T-helper 1 cell (primary cell): ENCODE measurements around the gene PCSK5.
A peak's percentile ranks its signal among the peaks of the same experiment; 100 is the strongest.
"Not testable (repeated sequence)": the region's sequence is repeated elsewhere in the genome, so short reads cannot be mapped to it uniquely, and the experiment has no call there.

Experiments used
- DNase-seq, 5 donors: peaks; one replicate each; pipeline ENCODE4 v3.0.0-alpha.2; 2012 to 2020

Gene PCSK5

DNA sequence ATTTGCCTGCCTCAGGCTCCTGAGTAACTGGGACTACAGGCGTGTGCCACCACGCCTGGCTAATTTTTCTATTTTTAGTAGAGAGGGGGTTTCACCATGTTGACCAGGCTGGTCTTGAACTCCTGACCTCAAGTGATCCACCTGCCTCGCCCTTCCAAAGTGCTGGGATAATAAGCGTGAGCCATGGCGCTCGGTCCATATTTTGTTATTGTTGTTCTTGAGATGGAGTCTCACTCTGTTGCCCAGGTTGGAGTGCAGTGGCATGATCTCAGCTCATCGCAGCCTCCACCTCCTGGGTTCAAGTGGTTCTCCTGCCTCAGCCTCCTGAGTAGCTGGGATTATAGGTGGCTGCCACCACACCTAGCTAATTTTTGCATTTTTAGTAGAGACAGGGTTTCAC lies 433.6 kb downstream of the PCSK5 start:
- not testable (repeated sequence) for DNase-seq

DNA sequence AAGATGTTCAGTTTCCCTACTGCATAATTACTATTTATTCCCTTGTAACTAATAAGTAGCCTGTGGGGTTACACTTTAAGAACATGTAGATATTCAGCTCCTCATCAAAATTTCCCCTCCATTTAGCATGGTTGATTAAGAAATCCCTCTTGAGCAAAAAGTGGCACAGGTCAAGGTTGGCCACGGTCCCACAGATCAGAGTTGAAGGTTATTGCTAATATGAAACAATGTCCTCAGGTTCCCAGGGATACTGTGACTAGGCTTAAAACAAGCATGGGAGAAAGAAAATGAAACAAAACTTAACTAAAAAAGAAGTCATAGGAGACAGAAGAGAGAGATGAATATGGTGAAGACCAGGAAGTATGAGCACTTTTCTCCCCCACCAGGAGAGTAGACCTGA lies 439.6 kb downstream of the PCSK5 start:
- DNase-seq, result no peak

DNA sequence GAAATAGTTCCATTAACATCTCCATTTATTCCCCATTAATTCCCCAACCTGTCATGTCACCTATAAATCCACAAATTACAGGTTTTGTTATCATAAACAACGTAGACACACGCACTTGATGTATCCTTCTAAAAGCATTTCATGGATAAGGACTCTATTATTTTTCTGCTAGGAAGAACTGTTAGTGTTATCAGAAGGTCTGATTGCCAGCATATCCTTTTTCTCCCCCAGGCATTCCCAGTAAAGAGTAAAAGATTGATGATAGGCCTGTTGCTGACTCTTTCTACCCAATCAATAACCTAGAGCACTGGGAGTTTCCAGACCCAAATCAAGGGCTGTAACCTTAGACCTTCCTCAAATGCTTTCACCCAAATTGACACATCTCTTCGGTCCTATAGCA lies 442.9 kb downstream of the PCSK5 start:
- no peak for DNase-seq

DNA sequence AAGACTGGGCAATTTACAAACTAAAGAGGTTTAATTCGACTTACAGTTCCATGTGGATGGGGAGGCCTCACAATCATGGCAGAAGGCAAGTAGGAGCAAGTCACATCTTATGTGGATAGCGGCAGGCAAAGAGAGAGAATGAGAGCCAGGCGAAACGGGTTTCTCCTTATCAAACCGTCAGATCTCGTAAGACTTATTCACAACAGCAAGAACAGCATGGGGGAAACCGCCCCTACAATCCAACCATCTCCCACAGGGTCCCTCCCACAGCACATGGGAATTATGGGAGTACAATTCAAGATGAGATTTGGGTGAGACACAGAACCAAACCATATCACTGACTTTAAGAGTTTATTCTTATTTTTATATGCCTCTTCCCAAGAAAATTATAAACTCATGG lies 443.5 kb downstream of the PCSK5 start:
- DNase-seq, result no peak

DNA sequence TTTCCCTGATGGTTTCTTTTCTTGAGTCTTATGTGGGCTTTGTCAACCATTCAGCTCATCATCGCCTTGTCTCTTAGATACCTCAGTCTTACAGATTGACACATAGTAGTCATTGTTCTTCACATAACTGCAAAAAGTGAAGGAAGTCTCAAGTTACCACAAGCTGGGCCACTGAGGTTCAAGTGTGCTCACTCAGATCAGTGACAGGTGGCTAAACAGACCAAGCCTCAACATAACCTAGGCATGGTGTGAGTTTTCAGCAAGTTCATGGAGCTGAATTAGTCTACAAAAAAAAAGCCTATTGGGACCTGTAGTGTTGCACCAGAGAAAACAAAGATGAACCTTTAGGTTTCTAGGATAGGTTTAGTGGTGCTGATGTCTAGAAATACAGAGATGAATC lies 445.6 kb downstream of the PCSK5 start:
- DNase-seq, result no peak

DNA sequence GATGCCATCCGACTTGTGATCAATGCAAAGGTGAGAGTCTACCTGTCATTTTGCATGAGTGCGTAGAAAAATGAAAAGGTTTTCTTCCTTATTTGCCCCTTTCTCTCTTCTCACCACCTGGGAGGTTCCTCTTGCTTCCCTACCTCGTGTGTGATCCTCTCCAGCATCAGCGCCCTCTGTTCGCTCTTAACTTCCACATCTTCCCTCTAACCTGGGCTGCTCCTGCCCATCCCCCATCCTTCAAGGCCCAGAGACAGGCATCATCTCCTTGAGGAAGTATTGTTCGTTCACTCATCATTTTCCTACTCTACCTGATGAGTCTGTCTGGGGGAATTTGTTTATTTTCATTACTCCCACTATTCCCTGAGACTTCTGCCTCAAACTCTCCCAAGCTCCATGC lies 447.9 kb downstream of the PCSK5 start:
- DNase-seq, result no peak

DNA sequence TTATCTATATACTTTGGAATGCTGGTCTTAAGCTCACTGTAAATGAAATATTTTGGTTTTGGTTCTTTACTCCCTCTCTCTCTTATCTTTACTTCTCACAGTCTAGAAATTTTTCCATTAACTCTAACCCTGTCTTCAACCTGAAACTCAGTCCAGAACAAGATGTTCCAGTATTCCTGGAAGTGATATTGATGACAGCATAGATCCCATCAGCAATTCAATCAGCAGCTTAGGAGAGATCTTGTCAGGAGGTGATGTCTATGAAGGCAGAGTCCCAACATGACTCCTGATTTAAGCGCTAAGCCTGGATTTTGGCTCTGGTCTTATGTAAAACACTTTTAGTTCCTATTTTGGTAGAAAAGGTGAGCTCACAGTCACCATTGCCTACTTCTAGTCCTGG lies 451.1 kb downstream of the PCSK5 start:
- DNase-seq, result no peak

DNA sequence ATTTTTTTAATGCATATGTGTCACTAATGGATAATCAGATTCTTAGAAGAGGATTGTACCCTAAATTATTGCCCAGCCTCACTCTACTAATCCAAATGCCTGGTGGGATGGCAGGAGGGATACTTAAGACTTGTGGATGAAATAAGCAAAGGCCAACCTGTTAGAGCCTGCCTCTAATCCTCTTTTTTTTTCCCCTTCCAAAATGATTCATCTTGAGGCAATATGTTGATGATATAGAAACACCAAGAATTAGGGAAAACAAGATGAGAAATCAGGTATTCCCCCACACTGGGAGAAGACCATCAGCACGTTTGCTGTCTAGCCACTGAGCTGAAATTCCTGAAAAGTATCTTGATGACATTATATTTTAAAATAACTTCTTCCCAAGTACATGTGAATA lies 451.7 kb downstream of the PCSK5 start:
- no peak for DNase-seq

DNA sequence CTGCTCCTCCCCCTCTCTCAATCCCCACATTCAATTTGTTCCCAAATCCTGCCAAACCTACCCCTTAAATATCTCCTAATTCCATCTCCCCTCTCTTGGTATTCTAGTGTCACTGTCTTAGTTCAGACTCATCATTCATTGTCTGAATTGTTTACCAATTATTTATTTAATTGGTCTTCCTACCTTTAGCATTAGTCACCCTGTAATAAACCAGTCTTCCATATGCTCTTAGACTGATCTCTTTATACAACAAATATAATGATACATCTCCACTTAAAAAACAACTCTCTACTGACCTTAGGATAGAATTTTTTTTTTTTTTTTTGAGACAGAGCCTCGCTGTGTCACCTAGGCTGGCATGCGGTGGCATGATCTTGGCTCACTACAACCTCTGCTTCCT lies 452.4 kb downstream of the PCSK5 start:
- no peak for DNase-seq

DNA sequence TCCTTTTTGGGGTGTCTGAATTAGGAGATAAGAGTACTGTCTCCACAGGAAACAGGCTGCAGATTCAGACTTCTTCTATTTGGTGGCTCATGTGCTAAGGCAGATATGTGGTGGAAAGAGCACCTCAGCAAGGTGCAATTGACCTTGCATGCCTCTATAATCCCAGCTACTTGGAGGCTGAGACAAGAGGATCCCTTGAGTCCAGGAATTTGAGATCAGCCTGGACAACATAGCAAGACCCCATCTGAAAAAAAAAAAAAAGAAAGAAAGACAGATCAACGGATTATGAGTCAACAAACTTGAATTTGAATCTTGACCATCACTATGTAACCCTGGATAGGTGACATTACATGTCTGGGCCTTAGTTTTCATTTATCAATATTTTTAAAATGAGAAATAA lies 459.4 kb downstream of the PCSK5 start:
- DNase-seq, result no peak

DNA sequence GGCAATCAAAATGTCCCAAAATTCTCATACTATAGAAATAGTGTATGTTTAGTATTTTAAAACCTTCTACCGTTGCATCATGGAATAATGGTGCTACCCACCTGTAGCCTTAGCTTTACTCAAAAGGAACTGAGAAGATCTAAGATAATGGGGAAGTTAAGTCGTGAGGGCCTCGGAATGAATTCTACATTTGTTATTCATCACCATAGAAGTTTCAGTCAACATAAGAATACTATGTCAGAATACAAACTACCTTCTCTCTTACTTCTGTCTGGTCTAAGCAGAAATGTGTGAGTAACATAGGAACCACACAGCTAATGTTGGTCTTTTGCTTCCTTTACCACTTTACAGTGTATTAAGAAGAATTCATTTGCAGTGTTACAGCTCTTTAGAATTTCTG lies 460.5 kb downstream of the PCSK5 start:
- DNase-seq, result no peak

DNA sequence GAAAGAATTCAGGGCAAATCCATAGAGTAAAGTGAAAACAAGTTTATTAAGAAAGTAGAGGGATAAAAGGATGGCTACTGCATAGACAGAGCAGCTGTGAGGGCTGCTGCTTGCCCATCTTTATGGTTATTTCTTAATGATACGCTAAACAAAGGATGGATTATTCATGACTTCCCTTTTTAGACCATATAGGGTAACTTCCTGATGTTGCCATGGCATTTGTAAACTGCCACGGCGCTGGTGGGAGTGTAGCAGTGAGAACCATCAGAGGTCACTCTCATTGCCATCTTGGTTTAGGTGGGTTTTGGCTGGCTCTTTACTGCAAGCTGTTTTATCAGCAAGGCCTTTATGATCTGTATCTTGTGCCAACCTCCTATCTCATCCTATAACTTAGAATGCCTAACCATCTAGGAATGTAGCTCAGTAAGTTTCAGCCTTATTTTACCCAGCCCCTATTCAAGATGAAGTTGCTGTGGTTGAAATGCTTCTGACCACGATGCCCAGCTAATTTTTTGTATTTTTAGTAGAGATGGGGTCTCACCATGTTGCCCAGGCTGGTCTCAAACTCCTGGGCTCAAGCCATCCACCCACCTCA lies 461.6 kb downstream of the PCSK5 start:
- DNase-seq, result no peak

DNA sequence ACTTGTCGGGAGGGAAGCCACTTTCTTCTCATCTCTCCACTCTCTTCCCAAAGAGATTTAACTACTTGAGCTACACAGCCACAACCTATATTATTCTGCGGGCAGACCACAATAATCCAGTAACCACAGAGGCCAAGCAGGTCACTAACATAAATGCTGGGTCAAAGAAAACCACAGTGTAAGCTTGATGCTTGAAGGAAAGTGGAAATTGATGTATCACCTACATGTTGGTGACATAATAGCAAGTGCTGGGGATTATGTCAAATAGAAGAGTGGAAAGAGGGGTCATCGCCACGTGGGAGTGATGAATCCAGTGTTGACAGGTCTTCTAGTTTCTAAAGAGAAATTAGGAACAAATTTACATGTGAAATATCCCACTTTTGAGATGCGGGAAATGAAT lies 462.8 kb downstream of the PCSK5 start:
- no peak for DNase-seq

DNA sequence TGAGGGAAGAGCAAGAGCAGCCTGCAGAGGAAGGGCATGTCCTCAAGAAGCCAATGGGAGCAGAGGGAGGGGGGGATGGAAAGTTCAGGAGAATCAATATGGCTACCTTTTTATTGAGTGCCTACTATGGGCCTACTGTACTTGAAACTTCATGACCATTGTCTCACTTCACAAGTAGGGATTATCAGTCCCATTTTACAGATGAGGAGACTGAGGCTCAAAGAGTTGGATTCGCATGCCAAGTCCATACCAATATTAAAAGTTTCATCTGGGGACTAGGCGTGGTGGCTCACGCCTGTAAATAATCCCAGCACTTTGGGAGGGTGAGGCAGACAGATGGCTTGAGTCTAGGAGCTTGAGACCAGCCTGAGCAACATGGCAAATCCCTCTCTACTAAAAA lies 463.7 kb downstream of the PCSK5 start:
- no peak for DNase-seq

DNA sequence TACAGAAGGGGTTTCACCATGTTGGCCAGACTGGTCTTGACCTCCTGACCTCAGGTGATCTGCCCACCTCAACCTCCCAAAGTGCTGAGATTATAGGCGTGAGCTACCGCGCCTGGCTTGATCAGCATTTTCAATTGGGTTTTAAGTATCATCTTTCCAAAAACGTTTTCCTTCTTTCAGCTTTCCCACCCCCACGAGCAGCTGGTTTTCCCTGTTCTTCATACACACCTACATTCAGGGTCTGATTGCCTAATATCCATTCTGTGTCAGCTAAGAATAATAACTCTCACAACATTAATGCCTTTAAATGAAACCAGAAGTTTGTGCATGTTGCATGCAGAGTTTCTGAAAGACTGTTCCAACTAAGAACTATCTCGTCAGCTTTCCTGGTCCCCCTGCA lies 465.4 kb downstream of the PCSK5 start:
- no peak for DNase-seq

DNA sequence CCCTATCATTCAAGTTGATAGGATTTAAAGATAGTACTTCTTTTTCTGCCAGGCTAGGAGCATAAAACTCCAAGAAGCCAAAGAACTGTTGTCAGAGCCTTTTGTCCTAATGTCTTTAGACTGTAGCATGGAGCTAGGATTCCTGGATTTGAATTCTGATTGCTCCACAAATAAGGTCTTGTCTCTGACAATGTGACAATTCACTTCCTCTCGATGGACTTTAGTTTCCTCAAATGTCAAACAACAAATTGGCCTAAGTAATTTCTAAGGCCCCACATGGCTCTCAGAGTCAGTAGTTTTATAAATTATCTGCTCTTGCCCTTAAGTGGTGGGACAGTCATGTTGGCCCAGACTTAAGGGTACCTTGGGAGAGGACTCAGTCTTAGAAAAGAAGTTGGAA lies 467.1 kb downstream of the PCSK5 start:
- no peak for DNase-seq

DNA sequence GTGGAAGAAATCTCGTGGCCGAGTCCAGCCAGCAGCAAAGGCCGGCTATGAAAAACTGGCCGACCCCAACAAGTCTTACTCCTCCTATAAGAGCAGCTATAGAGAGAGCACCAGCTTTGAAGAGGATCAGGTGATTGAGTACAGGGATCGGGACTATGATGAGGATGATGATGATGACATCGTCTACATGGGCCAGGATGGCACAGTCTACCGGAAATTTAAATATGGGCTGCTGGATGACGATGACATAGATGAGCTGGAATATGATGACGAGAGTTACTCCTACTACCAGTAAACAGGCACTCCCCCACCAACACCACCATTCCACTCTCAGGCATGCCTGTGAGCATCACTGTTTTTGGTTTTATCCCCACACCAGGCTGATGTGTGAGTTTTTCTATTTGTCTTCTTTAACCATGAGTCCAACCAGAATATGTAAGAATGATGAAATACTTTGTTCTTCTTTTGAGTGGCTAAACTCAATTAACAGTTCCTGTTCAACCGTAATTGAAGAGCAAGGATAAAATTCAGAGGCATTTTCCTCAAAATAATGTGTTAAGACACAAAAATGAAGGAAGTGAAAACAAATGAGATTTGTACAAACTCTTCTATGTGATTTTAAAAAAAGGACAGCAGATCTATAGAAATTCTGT lies 468.3 kb downstream of the PCSK5 start:
- DNase-seq, result no peak

DNA sequence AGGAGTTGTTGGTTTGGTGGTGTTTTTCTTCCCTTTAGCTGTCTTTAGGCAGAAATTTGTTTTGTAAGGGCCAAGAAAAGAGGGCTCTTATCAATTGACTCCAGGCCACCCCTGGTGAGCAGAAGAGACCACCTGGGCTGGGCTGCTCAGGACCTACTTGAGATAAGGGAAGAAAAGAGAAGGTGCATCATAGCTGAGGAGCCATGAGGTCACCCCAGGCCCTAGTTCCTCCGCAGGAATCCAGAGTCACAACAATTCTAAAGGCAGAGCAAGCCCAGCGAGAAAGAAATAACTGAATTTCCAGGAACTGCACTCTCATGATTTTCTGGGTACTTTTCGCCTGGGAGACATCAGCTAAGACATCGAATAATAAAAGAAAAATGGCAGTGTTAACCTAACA lies 468.9 kb downstream of the PCSK5 start:
- DNase-seq, result peak in 1 of 5 donors; percentile 13

DNA sequence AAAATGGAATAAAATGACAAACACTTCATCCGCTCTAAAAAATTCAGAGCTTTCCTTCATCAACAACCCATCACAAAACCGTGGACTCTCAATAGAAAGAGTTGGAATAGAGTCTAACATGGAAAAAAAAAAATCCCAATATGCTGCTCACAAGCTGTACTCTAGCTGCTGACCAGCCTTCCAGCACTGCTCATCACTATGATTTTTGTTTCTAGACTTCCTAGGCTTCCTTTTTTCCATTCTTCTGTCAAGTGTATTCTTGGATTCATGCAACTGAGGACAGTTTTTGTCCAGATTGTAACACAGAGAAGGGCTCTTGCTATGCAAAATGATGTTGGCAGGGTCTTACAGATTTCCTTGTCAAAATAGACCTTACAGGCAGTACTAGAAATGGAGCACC lies 469.3 kb downstream of the PCSK5 start:
- DNase-seq, result no peak

DNA sequence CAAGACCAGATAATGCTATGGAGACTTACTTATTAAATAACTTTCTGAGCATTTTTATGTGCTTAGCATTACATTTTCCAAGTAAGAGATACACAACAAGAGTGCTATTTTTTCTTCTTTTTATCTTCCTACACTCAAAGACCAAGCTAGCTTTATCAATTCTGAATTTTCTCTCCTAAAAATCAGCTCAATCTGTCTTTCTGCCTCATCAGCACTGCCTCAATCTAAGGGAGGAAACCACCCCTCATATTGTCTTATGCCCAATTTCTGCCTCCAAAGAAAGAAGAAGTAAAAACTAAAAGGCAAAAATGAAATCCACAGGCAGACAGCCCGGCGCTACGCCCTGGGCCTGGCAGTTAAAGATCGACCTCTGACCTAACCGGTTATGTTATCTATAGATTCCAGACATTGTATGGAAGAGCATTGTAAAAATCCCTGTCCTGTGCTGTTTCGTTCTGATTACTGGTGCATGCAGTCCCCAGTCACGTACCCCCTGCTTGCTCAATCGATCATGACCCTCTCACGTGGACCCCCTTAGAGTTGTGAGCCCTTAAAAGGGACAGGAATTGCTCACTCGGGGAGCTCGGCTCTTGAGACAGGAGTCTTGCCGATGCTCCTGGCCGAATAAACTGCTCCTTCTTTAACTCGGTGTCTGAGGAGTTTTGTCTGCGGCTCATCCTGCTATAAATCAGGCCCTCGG lies 472.0 kb downstream of the PCSK5 start:
- DNase-seq, result not testable (repeated sequence)

DNA sequence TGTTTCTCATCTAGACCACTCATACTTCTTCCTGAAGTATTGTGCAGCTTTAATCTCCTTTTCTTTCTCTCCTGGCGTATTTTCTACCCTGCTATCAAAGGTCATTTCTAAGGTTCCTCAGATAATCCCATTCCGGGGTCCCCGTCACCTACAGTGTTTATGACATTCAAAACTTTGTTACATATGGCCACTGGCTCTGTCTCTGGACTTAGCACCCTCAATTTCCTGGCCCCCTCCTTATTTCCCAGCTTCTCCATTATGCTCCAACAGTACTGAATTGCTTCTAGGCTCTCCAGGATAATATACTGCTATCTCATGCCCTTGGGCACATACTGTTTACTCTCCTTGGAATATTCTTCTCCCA lies 472.5 kb downstream of the PCSK5 start:
- DNase-seq, result no peak

DNA sequence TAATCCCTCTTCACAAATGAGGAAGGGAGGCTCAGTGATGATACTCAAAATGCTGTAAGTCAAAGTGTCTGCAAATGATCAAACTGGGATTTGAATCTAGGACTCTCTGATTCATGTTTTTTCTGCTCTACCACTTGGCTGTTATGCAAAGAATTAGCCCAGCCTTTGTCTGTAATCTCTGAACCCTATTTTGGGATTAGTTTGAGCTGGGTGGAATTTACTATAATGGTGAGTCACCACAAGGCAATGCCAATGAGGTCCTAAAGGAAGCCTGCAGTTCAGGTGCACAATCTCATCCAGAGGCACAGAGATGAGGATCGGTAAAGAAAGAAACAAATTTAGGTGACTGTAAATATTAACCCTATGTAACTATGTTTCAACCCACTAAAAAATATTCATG lies 474.6 kb downstream of the PCSK5 start:
- DNase-seq, result no peak

DNA sequence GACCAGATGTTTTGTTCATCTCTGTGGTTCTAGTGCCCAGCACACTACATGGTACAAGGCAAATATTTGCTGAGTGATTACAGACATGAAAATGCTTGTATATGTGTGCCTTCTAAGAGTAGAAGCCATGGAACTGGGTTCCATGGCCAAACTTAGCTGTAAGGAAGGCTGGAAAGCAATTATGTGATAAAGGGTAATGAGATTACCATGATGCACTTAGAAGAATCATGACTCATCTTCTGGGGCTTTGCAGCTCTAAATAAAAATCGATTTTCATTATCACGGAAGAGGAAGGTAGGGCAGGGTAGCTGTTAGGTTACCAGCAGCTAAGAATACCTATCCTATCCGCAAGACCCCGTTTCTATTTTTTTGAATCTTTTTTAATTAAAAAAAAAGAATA lies 475.8 kb downstream of the PCSK5 start:
- no peak for DNase-seq

DNA sequence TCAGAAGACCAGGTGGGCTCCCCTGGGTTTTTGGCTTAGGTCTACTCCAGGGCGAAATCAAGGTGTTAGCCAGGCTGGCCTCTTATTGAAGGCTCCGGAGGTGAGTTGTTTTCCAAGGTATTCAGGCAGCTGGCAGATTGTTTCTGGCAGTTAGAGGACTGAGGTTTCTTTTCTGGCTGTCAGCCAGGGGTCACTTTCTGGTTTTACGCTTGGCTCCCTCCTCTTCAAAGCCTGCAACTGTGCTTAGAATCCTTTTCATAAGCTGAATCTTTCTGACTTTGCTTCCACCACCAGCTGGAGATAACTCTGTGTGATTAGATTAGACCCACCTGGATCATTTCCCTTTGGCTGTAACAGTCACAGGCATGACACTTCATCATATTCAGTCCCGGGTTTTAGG lies 479.1 kb downstream of the PCSK5 start:
- no peak for DNase-seq
